SIG-M5 treated with dmso at 0.1 percent for 504 hours (cell line): Measurements from ENCODE around the gene TROAP.
A peak's percentile ranks its signal among the peaks of the same experiment; 100 is the strongest.
"Not testable (repeated sequence)": the region's sequence is repeated elsewhere in the genome, so short reads cannot be mapped to it uniquely, and the experiment has no call there.

Experiments
- DNase-seq: peaks from one replicate; lab custom pipeline; 2025; ENCODE audit not compliant: unreplicated experiment; lab: John Stamatoyannopoulos, UW

The TROAP gene

GRCh38 chr12:49327887-49328286, 4.8 kb downstream of the TROAP start:
- DNase-seq: no peak

- no peak for DNase-seq
Measured at GRCh38 chr12:49328816-49329215, 5.8 kb downstream of the TROAP start.

- DNase-seq: no peak
Measured at GRCh38 chr12:49330032-49330619, 7.1 kb downstream of the TROAP start.

DNA sequence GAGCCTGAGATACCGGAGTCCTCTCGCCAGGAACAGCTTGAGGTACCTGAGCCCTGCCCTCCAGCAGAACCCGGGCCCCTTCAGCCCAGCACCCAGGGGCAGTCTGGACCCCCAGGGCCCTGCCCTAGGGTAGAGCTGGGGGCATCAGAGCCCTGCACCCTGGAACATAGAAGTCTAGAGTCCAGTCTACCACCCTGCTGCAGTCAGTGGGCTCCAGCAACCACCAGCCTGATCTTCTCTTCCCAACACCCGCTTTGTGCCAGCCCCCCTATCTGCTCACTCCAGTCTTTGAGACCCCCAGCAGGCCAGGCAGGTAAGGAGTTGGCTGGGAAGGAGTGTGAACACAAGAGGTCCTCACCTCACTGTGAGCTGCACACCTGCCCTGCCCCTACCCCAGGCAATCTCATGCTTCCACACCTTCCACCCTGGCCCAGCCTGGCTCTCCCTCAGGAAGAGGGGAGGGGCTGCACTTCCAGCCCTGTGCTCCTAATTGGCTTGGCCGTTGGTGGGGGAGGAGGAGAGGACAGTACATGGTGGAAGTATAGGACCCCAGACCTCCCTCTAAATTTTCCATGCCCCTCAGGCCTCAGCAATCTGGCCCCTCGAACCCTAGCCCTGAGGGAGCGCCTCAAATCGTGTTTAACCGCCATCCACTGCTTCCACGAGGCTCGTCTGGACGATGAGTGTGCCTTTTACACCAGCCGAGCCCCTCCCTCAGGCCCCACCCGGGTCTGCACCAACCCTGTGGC, 7.8 kb downstream of the TROAP start:
- no peak for DNase-seq

- DNase-seq: peak; percentile 43
Measured at GRCh38 chr12:49331380-49332222, 8.5 kb downstream of the TROAP start.

- no peak for DNase-seq
Measured at GRCh38 chr12:49332441-49332861, 9.4 kb downstream of the TROAP start.

DNA sequence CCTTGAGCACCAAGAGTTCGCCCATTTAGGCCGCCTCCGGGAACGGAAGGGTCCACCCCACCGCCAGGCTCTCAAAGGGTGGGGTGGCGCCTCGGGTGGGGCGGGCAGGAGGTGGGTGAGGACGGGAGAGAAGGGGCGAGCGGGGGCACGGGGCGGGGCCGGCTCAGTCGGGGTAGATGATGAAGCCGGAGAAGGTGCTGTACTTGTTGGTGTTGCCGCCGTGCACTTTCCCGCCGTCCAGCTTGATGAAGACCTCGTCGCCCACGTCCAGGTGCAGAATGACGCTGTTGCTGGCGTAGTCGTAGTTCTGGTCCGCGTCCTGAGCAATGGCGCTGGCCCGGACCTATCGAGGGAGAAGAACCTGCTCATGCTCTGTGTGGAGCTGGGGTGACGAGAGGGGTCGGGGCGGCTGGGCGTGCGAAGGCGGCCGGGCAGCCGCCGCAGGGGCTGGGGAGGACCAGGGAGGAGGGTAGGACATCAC, 9.9 kb downstream of the TROAP start:
- DNase-seq: no peak

GRCh38 chr12:49333778-49334177, 10.7 kb downstream of the TROAP start:
- not testable (repeated sequence) for DNase-seq

DNA sequence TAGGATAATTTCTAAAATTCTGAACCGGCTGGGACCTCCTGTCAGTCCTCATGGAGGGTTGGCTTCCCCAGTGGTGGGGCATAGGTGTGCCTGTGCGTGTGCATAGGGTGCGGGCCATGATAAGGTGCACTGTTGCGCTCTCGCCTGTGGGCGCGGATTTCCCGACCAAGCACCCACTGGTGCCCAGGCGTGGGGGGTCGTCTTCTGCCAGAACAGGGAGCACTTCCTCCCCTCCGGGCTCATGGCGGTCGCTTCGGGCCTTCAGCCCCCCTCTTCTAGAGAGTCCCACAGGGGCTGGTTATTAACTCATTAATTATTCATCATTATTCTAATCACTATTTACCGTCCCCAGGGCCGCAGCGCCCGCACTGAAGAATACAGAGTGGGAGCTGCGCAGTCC, 11.2 kb downstream of the TROAP start:
- no peak for DNase-seq

- DNase-seq: no peak
Measured at GRCh38 chr12:49334681-49335080, 11.6 kb downstream of the TROAP start.

DNA sequence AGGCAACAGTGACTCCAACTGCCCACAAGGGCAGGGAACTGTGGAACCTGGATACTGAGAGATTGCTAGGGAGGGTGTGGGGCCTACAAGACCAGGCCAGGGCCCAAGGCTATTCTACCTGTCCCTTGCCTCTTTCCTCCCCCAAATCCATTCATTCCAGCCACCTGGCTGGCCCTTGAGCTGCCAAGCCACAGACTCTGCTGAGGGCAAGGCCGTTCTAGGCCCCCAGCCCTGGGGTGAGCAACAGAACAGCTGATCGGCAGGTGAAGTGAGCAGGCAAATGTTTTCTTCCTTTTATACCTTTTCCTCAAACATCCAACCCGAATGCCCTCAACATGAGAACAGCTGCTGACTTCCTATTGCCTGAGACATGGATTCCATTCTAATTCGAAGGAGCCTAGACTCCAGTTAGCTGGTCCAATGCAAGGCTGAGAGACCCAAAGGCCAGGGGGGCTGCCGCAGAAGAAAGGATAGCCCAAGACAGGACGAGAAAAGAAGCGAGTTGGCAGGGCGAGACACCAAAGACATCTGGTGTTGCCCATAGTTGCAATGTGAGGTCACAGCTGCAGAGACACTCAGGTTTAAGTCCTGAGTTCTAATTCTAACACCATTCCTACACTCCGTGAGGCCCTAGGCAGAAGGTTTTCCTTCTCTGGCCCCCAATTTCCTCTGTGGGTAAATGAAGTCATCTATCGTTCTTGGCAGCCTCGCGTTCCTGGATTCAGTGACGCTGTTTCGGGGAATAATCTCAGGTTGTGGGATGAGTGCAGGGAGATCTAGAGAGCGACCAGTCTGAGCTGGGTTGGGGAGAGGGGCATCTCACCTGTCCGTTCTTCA, 12.3 kb downstream of the TROAP start:
- DNase-seq: no peak

- no peak for DNase-seq
Measured at GRCh38 chr12:49335955-49336644, 13.0 kb downstream of the TROAP start.

- peak; percentile 78 for DNase-seq
Measured at GRCh38 chr12:49336645-49337584, 13.9 kb downstream of the TROAP start, which contains the start of gene C1QL4. Gene C1QL4 (minus strand): TSS chr12:49337188. CDS start chr12:49336477, 711 bp downstream.

DNA sequence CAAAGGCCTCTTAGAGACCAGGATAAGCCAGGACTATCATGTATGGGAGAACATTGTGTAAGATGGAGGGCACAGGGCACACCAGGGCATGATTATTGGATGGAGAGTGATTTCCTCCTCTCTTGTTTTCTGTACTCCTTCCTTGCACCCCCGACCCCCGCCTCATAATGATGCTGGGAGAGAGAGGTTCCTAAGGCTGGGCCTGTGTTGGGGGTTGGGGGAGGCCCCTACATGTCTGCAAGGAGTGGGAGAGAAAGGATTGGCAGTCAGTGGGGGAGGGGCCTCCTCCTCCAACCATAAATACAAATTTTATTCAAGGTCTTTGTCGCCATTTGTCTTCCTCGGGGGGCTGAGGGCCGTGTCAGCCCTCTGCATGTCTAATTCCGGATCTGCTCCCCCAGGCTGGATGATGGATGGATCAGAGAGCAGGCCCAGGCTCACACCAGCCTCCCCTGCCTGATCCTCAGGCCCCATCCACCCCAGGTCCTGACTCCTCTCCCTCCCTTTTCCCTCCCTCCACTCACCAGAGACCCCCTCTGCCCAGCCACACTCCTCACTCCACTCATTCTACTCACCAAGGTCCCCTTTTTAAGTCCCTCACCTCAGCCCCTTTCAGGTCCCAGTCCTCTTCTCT, 15.9 kb downstream of the TROAP start:
- DNase-seq: no peak

GRCh38 chr12:49339464-49339861, 16.4 kb downstream of the TROAP start:
- DNase-seq: no peak

DNA sequence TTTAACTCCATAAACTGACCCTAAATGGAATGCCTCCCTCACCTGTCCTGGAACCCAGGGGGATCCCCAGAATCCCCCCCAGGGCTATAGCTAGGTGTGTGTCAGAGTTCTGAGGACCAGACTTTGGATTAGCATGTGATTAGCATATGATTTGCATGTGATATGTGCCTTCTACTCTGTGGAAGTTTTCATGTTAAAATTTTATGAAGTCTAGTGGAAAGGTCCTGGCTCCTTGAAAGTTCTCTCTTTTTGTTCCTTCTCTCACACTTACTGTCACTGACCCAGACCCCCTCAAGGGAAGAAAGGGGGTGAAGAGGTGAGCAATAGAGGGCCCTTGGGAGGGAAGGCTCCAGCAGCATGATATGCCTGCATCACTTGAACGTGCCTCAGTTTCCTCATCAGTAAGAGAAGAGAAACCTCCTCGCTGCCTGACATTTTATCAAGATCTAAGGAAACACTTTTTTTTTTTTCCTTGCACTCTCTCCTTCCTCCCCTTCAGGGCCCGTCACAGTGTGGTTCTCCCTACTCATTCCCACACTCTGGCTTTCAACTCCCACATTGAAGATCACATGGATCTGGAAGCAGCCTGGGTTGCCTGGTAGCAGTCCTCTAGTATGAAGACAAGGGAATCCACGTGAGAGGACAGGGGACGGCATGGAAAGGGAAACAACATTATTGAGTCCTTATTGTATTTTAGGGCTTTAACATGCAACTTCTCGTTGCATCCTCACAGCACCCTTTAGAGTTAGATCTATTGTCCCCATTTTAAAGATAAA, 17.2 kb downstream of the TROAP start:
- DNase-seq: no peak

DNA sequence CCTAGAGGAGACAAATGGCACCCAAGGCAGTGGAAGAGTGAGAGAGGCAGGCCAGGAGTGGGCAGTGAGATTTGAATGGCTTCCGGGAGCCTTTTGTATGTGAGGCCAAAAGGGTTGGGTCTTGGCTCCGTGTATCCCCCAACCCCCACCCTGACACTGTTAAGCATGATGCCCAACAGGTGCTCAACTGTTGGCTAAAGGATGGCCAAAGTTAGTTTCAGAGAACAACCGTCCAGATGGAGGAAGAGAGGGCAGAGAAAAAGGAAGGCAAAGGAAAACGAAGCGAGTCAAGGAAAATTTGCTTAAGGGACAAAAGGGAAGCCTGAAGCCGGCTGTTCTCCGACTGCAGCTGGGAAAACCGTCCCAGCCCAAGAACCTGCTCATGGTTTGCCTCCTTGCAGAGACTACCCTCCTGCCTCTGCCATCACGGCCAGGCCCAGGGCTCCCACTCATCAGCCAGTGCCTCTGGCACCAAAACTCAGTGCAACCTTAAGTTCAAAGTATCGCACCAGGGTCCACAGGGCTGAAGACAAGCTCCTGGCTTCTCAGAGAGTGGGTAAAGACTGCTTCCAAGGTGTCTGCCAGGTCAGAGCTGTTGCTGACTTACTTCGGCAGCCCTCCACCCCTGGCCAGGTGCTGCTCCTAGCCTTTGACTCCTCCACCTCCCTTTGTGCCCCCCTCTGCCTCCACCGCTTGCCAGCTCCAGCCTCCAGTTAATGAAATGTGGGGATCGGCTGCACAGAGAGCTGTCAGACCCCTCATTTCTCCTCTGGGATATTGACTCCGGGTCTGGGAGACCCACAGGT, 18.1 kb downstream of the TROAP start:
- DNase-seq: no peak
